ENCODE results near the gene KRTAP5-4. TPM values are rescaled to one million over a fixed set of nuclear protein-coding genes. Genes with fewer than 3 reads are reported as not detected.
"Not testable (repeated sequence)": the region's sequence is repeated elsewhere in the genome, so short reads cannot be mapped to it uniquely, and the experiment has no call there.

KRTAP5-4 gene, protein sequence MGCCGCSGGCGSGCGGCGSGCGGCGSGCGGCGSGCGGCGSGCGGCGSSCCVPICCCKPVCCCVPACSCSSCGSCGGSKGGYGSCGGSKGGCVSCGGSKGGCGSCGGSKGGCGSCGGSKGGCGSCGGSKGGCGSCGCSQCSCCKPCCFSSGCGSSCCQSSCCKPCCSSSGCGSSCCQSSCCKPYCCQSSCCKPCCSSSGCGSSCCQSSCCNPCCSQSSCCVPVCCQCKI
- not detected for total RNA-seq

DNA sequence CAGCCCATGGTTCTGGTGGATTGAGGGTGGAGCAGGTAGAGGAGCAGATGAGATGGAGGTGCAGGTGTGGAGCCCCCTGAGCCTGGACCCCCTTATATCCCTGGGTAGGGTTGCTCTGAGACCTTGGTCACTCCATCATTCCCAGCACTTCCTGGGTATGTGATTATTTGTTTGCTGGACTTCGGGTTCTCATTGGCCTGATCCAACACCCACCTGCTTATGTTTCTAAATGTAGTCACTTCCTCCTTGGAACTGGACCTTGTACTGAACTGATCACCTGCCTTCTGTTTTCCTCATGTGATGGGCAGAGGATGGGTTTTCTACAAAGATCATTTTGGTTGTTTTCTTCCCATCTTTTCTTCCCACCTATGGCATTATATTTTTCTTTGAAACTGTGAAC, at the start of gene KRTAP5-4:
Gene KRTAP5-4, minus strand, starts transcription at position 53 of the 400 bp plus-strand sequence. Its CDS starts 45 bp downstream, at position 8.
- intact Hi-C loops (cut with DNase I), result no loop called here
- Histone ChIP-seq H3K4me3 (no peak within 1 kb of the TSS), H3K4me1 (no peaks in the 10 kb centered on the region), H3K9me3 (no peaks in the 10 kb centered on the region), H3K36me3 (no peaks in the 10 kb centered on the region), H3K9ac (ENCODE audit: low read depth in 2 of 2, low read length in 2 of 2) (no peak within 1 kb of the TSS), H3K27me3 (no peaks in the 10 kb centered on the region), H3K27ac (no peak within 1 kb of the TSS)
- DNase-seq, result no peak
- TF ChIP-seq, protein P1, sequence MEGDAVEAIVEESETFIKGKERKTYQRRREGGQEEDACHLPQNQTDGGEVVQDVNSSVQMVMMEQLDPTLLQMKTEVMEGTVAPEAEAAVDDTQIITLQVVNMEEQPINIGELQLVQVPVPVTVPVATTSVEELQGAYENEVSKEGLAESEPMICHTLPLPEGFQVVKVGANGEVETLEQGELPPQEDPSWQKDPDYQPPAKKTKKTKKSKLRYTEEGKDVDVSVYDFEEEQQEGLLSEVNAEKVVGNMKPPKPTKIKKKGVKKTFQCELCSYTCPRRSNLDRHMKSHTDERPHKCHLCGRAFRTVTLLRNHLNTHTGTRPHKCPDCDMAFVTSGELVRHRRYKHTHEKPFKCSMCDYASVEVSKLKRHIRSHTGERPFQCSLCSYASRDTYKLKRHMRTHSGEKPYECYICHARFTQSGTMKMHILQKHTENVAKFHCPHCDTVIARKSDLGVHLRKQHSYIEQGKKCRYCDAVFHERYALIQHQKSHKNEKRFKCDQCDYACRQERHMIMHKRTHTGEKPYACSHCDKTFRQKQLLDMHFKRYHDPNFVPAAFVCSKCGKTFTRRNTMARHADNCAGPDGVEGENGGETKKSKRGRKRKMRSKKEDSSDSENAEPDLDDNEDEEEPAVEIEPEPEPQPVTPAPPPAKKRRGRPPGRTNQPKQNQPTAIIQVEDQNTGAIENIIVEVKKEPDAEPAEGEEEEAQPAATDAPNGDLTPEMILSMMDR (IDR thresholded peaks at IDR 0.05), result no peak

DNA sequence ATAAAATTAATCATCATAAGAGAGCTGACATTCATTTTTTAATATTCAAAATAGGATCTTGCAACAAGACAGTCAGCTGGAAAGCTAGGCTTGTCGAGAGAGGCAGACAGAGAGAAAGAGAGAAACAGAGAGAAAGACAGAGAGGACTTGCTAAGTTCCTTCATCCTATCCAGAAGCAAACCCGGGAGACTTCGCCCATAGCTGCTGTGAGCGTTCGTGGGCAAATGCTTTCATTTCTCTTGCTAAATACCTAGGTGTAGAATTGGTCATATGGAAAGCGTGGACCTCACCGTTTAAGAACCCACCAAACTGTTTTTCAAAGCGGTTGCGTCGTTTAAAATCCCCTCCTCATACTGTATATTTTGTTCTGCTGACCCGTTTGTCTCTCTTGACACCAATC, 49.7 kb upstream of the KRTAP5-4 start:
- DNase-seq, result no peak
- intact Hi-C loops (cut with DNase I), result no loop called here
- peaks cover 3% of the 10 kb centered on the region for H3K27me3 ChIP-seq

DNA sequence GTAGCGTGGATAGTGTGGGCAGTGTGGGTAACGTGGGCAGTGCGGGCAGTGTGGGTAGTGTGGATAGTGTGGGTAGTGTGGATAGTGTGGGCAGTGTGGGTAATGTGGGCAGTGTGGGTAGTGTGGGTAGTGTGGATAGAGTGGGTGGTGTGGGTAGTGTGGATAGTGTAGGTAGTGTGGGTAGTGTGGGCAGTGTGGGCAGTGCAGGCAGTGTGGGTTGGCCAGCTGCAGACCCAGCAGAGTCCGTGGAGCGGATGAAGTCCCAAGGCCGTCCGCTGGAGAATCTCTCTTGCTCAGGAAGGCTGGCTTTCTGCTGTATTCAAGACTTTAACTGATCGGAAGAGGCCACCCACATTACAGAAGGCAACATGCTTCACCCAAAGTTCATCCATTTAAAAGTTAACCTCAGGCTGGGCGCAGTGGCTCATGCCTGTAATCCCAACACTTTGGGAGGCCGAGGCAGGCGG, 49.0 kb upstream of the KRTAP5-4 start:
- Histone ChIP-seq H3K9ac (ENCODE audit: low read depth in 2 of 2, low read length in 2 of 2) (no peak overlapping the region), H3K27ac (no peak overlapping the region), H3K4me1 (no peaks in the 10 kb centered on the region), H3K9me3 (no peaks in the 10 kb centered on the region), H3K27me3 (peaks cover 3% of the 10 kb centered on the region), H3K36me3 (no peaks in the 10 kb centered on the region), H3K4me3 (no peak overlapping the region)
- intact Hi-C loops (cut with DNase I), result no loop called here
- TF ChIP-seq, protein P1 (IDR thresholded peaks at IDR 0.05), result no peak
- no peak for DNase-seq

More for the DNA sequence above, 49.7 kb upstream of the KRTAP5-4 start:
- H3K9me3 ChIP-seq, result no peaks in the 10 kb centered on the region
- H3K36me3 ChIP-seq, result no peaks in the 10 kb centered on the region
- TF ChIP-seq, protein P1 (IDR thresholded peaks at IDR 0.05), result no peak
- no peak overlapping the region for H3K27ac ChIP-seq
- H3K9ac ChIP-seq (ENCODE audit: low read depth in 2 of 2, low read length in 2 of 2), result no peak overlapping the region
- no peak overlapping the region for H3K4me3 ChIP-seq
- no peaks in the 10 kb centered on the region for H3K4me1 ChIP-seq

DNA sequence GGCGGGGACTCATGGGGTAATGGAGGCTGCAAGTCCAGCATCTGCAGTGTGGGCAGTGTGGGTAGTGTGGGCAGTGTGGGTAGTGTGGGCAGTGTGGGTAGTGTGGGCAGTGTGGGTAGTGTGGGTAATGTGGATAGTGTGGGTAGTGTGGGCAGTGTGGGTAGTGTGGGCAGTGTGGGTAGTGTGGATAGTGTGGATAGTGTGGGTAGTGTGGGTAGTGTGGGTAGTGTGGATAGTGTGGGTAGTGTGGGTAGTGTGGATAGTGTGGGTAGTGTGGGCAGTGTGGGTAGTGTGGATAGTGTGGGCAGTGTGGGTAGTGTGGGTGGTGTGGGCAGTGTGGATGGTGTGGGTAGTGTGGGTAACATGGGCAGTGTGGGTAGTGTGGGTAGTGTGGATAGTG, 48.5 kb upstream of the KRTAP5-4 start:
- H3K27ac ChIP-seq; DNase-seq; H3K27me3 ChIP-seq; H3K9ac ChIP-seq (ENCODE audit: low read depth in 2 of 2, low read length in 2 of 2); intact Hi-C loops (cut with DNase I); H3K36me3 ChIP-seq; H3K4me1 ChIP-seq; H3K4me3 ChIP-seq; H3K9me3 ChIP-seq: not testable (repeated sequence)

DNA sequence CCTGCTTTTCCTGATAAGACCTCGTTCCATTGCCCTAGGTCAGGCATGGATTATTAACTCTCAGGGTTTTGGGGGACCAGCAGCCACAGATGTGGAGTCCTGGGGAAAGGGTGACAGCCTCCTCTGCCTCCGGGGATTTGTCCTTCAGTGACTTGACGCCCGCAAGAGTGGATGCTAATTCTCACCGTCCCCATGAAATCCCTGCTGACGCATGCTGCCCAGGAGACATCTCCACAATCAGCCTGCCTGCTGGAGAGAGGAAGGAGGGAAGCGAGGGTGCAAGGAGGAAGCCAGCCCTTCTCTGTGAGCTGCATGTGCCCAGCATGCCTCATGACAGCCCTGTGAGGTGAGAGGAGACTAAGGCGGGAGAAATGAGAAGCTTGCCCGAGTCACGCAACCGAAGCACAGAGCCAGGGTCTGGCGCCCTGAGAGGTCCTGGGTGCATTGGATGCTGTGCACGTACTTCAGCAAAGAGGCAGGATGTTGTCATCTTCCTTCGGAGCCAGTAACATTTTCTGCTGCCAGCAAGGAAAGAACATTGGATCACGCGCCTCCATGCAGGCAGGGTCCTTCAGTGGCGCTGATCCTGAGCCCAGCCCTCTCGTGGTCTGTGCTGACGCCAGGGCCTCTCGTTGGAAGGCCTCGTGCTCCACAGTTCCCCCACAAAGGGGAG, 47.7 kb upstream of the KRTAP5-4 start:
- intact Hi-C loops (cut with DNase I), result no loop called here
- no peak overlapping the region for H3K9ac ChIP-seq (ENCODE audit: low read depth in 2 of 2, low read length in 2 of 2)
- H3K4me3 ChIP-seq, result no peak overlapping the region
- no peak overlapping the region for H3K27ac ChIP-seq
- peaks cover 3% of the 10 kb centered on the region for H3K27me3 ChIP-seq
- TF ChIP-seq, protein P1 (IDR thresholded peaks at IDR 0.05), result no peak
- no peaks in the 10 kb centered on the region for H3K9me3 ChIP-seq
- no peaks in the 10 kb centered on the region for H3K36me3 ChIP-seq
- DNase-seq, result no peak
- H3K4me1 ChIP-seq, result no peaks in the 10 kb centered on the region

DNA sequence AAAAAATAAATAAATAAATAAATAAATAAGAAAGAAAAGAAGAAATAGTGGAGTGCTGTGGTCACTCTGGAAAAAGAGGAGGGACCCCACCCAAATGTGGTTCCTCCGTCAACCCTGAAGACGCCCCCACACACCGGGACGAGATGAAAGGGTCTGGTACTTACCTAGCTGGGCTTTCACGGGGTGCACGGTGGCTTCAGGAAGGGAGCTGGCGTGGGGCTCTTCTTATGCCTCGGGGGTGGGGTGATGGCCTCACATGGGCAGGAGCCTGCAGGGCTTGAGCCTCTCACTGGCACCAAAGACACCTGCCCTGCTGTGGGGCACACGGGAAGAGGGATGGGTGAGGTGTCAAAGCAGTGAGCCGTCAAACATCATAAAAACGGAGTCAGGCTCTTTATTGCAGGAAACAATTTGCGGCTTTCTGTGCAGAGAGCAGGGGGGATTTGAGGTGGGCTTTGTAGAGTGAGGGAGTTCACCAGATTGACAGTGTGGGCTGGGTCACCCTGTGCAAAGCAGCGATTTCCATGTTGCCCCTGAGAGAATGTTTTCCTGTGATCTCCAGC, 47.1 kb upstream of the KRTAP5-4 start:
- peaks cover 3% of the 10 kb centered on the region for H3K27me3 ChIP-seq
- no peaks in the 10 kb centered on the region for H3K9me3 ChIP-seq
- intact Hi-C loops (cut with DNase I), result no loop called here
- H3K36me3 ChIP-seq, result no peaks in the 10 kb centered on the region
- H3K9ac ChIP-seq (ENCODE audit: low read depth in 2 of 2, low read length in 2 of 2), result no peak overlapping the region
- no peak overlapping the region for H3K4me3 ChIP-seq
- H3K27ac ChIP-seq, result no peak overlapping the region
- no peak for DNase-seq
- TF ChIP-seq, protein P1 (IDR thresholded peaks at IDR 0.05), result no peak
- no peaks in the 10 kb centered on the region for H3K4me1 ChIP-seq
